ENCODE measurements around the gene INTS11. TPM values are rescaled to one million over a fixed set of nuclear protein-coding genes. Genes with fewer than 3 reads are reported as not detected.

INTS11 gene
- total RNA-seq, 1 donor from 2014 or later = 84.8 TPM

- Histone ChIP-seq H3K4me3 (ENCODE audit: insufficient read depth, low read depth, low read length) (no peak overlapping the region), H3K4me1 (ENCODE audit: insufficient read depth, low read length) (no peaks in the 10 kb centered on the region), H2AFZ (ENCODE audit: low read depth, low read length) (no peak overlapping the region), H3K79me2 (ENCODE audit: insufficient read depth, low read length) (no peaks in the 10 kb centered on the region), H3K4me2 (ENCODE audit: low read length) (no peak overlapping the region), H3K9ac (ENCODE audit: low read length) (no peak overlapping the region), H3K9me3 (ENCODE audit: insufficient read depth, low read depth, low read length) (no peaks in the 10 kb centered on the region), H4K20me1 (ENCODE audit: insufficient read depth, low read length) (peaks cover 8% of the 10 kb centered on the region), H3K27me3 (ENCODE audit: insufficient read depth, low read length) (no peaks in the 10 kb centered on the region), H3K36me3 (ENCODE audit: insufficient read depth, low read length) (no peaks in the 10 kb centered on the region), H3K27ac (ENCODE audit: low read depth, low read length) (no peak overlapping the region)
- Mint-ChIP-seq H3K9me3 (ENCODE audit: unreplicated experiment) (no peaks in the 10 kb centered on the region), H3K4me3 (ENCODE audit: unreplicated experiment) (no peak overlapping the region), H3K4me1 (ENCODE audit: low read depth, unreplicated experiment) (no peaks in the 10 kb centered on the region), H3K27me3 (ENCODE audit: low read depth, unreplicated experiment) (peaks cover 2% of the 10 kb centered on the region), H3K27ac (ENCODE audit: unreplicated experiment) (no peak overlapping the region), H3K36me3 (ENCODE audit: low read depth, unreplicated experiment) (no peaks in the 10 kb centered on the region)
- FAIRE-seq (no peak), DNase-seq (ENCODE audit: low read depth) (no peak)
- TF ChIP-seq CTCF (IDR thresholded peaks at IDR 0.05; ENCODE audit: insufficient read depth, low read depth, low read length) (peak; percentile 26), EZH2 (IDR thresholded peaks at IDR 0.05; ENCODE audit: insufficient read depth, low read length) (no peak)
These were observed 34.2 kb downstream of the INTS11 start for GRCh38 chr1:1290238-1290731.

- H3K9me3 ChIP-seq (ENCODE audit: insufficient read depth, low read depth, low read length) = no peaks in the 10 kb centered on the region
- TF ChIP-seq CTCF (IDR thresholded peaks at IDR 0.05; ENCODE audit: insufficient read depth, low read depth, low read length) (no peak), EZH2 (IDR thresholded peaks at IDR 0.05; ENCODE audit: insufficient read depth, low read length) (no peak)
- Mint-ChIP-seq H3K27me3 (ENCODE audit: low read depth, unreplicated experiment) (peaks cover 2% of the 10 kb centered on the region), H3K4me1 (ENCODE audit: low read depth, unreplicated experiment) (no peaks in the 10 kb centered on the region), H3K36me3 (ENCODE audit: low read depth, unreplicated experiment) (no peaks in the 10 kb centered on the region), H3K27ac (ENCODE audit: unreplicated experiment) (no peak overlapping the region), H3K9me3 (ENCODE audit: unreplicated experiment) (no peaks in the 10 kb centered on the region), H3K4me3 (ENCODE audit: unreplicated experiment) (no peak overlapping the region)
- H3K79me2 ChIP-seq (ENCODE audit: insufficient read depth, low read length) = no peaks in the 10 kb centered on the region
- no peak overlapping the region for H3K27ac ChIP-seq (ENCODE audit: low read depth, low read length)
- H3K9ac ChIP-seq (ENCODE audit: low read length) = no peak overlapping the region
- peaks cover 4% of the 10 kb centered on the region for H4K20me1 ChIP-seq (ENCODE audit: insufficient read depth, low read length)
- no peaks in the 10 kb centered on the region for H3K27me3 ChIP-seq (ENCODE audit: insufficient read depth, low read length)
- DNase-seq (ENCODE audit: low read depth) = no peak
- H3K4me3 ChIP-seq (ENCODE audit: insufficient read depth, low read depth, low read length) = no peak overlapping the region
- peaks cover under 1% of the 10 kb centered on the region for H3K4me1 ChIP-seq (ENCODE audit: insufficient read depth, low read length)
- H3K4me2 ChIP-seq (ENCODE audit: low read length) = no peak overlapping the region
- H3K36me3 ChIP-seq (ENCODE audit: insufficient read depth, low read length) = no peaks in the 10 kb centered on the region
- FAIRE-seq = no peak
- no peak overlapping the region for H2AFZ ChIP-seq (ENCODE audit: low read depth, low read length)
These were observed 37.0 kb downstream of the INTS11 start for GRCh38 chr1:1287288-1288110.

All from astrocyte (in vitro differentiated cells and primary cell).